Dedifferentiated amniotic fluid mesenchymal stem cell (primary cell): ENCODE results near the gene LIN7C.
A peak's percentile ranks its signal among the peaks of the same experiment; 100 is the strongest.
"Not testable (repeated sequence)": the region's sequence is repeated elsewhere in the genome, so short reads cannot be mapped to it uniquely, and the experiment has no call there.

Experiments
- DNase-seq: peaks from one replicate; pipeline ENCODE4 v3.0.0-alpha.2; 2016; ENCODE audit errors: extremely low spot score

The LIN7C gene

DNA sequence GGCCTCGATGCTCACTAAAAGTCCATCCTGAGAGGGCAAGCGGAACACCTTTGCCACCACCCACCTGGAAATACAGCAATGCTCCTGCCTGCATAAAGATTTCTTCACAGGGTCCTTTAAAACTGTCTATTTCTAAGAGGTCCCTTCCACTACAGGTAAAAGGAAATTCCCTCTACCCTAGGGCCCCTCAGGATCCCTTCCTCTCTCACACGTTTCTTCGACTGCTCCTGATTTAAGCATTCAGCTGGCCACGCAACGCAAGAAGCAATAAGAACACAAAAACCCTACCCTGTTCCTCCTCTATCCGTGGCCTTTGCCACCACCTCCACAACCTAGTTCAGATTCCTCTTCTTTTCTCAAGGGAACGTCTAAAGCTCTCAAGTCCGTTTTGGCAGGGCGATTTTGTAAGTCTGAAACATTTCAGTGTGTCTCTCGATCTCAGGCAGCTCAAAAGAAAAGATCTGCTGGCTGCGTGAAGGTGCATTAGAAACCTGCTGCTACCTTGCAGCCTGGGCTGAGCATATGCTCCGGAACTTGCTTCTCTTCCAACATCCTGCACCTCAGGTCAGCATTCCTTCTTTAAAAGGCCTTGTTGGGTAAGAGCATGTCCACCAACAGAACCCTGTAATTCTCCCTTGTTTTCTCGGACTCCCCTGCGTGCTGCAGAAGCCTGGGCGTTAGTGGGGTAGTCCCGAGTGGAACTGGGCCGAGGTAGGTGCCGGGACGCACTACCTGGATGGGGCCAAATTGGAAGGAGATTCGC is 35.6 kb downstream of the LIN7C start:
- no peak for DNase-seq

DNA sequence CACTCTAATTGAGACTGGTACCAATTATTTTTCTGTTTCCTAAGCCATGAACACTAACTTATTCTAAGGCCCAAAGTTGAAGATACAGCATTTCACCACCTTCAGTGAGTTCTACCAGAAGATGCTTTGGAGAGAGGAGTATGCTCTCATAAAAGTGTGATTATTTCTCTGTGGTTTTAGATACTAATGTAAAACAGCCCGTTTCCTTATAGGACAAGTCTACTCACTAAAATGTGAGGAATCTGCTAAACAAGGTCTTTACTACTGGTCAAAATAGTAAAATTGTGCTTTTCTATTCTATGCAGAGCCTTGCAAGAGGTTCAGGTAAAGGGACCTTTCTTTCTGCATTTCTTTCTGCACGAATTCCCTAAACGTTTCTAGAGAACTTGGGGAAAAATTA is 36.4 kb downstream of the LIN7C start:
- DNase-seq: no peak

DNA sequence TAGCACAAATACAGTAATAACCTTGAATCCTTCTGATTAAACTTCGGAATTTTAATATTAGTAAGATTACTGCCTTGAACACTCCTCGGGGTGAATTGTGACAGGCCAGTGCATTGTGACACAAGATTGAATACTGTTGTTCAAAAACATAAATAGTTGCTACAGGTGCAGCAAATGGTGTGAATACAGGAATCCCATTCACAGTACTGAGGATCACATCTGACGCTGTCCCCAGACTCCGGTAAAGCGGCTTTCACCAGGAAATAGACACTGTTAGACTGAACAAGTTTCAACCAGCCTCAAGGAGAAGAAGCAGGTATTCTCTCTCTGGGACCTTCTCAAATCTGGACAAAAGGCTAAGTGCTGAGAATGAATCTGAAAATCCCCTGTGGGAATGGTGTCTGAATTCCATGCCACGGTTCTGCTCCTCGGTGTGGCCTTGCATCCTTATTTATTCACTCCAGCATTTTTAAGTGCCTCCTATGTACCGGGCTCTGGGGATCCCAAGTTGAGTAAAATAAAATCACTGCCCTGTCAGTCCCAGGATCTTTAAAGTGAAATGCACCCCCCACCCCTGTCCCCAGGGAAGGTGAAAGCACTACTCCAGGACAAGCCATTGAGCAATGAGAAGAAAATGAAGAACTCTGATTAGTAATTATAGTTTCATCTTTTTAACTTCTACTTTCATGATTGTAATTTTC is 37.4 kb downstream of the LIN7C start:
- DNase-seq: no peak

DNA sequence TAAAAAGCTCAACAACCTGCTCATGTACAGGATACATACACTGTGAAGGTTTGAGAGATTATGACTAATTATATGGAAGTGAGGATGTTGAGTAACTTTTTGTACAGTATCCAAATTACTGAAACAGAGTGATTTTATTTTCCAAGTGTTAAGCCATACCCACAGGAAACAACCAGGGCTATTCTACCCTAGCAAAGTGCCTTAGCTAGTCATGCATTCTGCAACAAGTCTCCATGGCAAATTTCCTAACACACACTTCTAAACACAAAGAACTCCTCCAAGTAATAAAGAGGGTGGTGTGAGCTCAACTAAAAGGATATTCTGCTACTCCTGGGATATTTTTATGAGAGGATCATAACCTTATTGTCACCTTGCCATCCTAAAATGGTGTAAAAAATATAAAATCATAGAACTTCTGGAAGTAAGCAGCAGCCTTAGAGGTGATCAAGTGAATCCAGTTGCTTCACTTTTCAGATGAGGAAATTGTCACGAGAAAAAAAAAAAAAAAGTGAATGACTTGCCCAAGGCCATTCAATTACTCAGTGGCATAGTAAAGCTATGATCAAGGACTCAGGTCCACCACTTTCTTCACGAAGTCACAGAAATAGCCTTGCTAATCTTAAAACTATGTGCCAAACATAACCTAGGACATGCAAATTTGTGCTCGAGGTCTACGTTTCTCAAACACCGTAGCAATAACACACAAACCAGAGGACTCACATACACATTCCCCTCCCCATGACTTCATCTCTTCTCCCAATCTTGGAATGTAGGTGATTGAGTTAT is 38.2 kb downstream of the LIN7C start:
- peak; percentile 43 for DNase-seq

DNA sequence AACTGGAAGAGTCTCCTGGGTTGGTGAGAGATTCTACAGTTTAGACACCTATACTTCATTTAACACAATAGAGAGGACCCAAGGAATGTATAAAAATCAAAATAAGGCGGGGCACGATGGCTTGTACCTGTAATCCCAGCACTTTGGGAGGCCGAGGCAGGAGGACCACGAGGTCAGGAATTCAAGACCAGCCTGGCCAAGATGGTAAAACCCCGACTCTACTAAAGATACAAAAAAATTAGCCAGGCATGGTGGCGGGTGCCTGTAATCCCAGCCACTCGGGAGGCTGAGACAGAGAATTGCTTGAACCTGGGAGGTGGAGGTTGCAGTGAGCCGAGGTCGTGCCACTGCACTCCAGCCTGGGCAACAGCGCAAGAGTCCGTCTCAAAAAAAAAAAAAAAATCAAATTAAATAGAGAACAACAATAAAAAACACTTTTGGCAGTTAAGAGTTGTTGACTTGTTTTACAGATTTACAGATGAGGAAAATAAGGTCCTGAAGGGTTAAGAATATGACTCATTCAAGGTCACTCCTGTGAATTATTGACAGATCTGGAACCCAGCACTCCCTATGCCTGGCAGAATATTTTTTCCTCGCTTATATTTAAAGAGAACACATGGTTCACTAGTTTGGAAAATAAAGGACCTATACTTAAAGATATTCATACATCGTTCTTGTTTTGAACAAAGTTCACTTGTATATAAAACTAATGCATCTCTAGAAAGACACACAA is 39.2 kb downstream of the LIN7C start:
- no peak for DNase-seq

DNA sequence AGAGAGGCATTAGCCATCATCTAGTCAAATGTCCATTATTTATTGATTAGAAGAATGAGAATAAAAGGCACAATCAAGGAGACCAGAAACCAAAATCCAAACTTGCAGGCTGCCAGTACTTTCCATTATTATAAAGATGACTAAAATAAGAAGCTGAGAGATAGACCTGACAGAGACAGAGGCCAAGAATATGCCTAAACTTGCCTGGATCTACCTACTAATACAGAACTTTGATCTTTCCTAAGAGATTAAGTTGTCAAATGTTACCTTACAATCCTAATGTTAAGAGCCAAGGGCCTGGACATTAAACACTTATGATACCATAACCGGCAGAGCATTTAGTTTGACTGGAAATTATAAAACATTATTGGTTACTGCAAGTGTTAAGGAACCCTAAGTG is 40.2 kb downstream of the LIN7C start:
- no peak for DNase-seq

DNA sequence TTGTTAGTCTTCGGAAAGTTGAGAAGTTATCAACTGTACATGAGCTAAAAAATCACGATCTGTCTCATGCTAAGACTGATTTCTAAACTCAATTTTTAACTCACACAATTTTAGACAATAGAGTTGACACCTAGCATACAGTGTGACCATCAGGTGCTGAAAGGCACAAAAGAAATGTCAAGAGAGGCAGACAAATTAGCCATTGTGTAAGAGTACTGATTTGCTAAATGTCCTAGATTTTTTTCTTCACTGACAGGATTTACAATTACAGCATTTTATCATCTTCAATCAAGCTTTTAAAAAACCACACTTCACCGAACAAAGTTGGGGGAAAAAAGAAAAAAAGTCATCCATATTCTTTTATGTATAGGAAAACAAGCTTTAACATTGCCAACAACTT is 40.9 kb downstream of the LIN7C start:
- no peak for DNase-seq

DNA sequence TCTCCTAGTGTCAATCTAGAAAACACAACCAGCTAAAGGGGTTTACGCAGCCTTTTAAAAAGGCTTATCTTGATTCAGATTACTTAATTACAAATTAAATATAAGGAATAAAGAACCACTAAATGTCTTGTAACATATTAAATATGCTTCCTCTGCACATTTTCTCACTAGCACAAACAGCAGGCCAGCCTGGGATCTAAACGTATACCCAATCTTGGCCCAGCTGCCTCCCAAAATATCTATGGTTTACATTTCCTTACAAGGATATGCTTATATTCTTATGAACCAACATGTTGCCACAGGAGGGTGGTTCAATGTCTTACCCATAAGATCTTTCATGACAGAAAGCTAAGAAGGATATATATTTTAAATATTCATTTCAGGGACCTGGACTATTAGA is 41.7 kb downstream of the LIN7C start:
- DNase-seq: no peak

DNA sequence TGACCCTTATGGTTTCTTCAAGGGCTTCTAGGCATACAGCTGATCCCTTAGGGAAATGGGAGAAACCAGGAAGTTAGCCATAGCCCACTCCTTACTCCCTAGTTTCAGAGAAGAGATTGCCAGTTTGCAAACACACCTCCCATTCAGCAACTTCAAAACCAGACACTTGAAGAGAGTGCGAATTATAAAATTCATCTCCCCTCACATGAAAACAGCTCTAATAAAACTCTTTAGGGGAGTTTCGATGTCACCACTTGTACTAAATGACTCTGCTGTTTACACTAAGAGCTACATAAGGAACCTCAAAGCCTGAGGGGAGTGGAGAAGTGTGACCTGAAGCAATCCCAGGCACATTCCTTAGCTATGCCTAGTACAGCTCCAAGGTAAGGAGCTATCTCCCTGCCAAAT is 42.3 kb downstream of the LIN7C start:
- no peak for DNase-seq

DNA sequence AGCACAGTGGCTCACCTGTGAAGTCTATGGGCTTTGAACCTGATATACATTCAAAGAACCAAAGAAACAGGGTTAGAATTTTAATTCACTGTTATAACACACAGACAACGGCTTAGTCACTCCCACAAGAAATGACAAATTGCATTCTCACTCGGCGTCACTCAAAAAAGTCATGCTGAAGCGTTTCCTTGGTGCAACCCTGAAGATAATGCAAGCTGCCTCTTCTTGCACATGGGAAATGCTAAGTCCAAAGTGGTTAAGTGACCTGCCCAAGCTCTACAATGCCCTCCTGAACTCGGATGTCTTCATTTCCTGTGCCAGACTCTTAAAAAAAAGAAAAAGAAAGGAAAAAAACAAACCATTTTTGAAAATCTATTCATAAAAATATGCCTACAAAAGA is 44.0 kb downstream of the LIN7C start:
- DNase-seq: no peak

DNA sequence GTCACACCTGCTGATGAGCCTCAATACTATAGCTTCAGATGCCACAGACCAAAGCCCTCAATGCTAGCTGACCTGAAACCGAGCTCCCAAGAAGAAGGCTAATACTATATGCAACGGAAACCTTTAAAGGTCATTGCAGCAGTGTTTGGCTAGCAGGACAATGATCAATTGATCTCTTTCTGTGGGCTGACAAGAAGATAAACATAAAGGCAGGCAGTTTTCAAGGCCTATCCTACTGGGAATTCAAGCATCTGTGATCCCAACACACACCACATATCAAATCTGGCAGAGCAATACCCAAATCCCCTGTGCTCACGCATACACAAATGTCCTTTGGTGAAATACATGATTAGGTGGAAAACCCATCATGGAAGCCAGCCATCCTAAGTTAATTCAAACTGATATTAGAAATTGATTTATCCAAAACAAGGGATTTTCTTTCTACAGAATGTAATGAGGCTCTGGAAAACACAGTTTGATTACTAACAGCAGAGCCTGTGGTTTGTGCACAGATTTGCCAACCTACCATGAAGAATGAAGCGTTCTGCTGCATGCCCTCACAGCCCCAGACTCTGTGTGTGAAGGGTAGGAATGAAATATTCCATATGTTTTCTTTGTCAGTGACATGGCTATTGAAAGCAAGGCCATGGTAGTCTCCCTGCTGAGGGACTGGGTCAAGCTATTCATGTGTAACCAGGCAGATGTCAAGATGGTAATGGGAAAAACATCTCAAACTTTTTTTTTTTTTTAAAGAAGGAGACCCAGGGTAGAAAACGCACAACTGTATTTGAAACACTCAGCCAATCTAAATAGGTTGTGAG is 46.2 kb downstream of the LIN7C start:
- DNase-seq: no peak

DNA sequence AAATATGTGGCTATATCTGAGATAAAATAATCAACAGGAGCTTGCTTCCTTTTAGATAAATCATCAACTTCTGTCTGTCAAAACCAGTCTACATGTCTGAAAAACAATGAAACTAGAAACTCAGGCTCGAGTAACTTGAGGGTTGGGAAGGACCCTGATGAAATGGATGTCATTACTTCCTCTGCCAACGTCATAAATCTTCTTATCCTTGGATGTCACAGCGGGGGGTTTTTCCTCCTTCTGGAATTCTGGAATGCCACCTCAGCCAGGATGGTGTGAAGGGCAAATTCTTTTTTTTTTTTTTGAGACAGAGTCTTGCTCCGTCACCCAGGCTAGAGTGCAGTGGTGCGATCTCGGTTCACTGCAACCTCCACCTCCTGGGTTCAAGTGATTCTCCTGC is 47.4 kb downstream of the LIN7C start:
- DNase-seq: no peak

DNA sequence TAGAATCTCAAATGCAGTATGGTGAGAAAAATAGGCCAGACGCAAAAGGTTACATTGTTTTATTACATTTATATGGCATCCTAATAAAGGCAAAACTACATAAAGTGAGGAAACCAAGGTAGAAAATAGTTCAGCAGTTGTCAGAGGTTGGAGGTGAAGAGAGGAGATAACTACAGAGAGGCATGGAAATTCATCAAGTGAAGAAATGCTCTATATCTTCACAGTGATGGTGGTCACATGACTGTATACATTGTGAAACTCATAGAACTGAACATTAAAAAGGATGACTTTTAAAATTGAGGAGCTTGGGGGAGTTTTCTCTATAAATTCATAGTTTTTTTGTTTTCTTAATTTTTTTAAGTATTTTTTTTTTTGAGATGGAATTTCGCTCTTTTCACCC is 48.4 kb downstream of the LIN7C start:
- DNase-seq: no peak

DNA sequence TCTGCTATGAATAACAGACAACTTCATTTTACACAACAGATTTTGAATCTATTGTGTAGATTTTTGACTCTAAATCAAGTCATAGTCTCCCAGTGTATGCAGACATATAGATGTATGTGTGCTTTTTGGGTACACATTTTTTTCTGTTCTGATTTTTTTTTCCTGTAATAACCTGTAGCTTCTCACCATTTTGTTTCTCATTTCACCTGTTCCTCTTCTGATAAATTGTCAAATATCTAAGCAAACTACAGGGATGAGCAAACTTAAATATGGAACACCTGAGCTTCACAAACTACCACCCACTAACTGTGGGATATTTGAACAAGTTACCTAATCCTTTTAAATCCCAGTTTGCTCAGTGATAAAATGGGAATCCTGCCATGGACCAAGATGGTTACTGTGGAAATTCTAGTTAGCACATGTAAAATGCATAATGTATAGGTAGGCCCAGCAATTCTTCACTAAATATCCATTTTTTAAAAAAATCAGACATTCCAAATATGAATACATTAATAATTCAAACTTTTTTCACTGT is 49.7 kb downstream of the LIN7C start:
- DNase-seq: no peak

DNA sequence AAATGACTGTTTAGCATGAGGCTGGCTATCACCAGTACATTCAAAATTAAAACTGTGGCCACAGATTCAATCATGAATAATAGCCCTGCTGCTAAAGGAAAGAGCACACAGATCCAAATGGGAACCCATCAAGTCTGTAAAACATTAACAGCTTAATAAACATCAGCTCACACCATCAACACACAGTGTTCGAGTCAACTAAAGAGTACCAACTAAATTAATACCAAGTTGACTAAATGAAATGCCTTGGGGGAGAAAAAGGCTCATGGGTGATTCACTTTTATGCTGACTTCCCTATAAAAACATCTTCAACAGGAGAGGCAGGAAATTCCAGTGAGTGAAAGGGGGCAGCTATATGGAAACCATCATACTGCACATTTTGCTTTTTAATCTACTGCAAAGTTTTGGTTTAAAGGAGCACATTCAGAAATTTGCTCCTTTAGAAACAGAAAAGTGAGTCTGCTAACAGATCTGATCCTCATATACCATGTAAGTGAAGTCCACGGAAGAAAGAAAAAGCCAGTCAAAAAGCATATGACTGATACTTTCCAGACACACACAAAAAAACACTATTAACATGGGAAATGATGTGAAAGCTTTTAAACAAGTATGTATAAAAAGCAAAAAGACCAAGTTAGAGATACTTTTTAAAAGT is 50.3 kb downstream of the LIN7C start:
- DNase-seq: no peak

DNA sequence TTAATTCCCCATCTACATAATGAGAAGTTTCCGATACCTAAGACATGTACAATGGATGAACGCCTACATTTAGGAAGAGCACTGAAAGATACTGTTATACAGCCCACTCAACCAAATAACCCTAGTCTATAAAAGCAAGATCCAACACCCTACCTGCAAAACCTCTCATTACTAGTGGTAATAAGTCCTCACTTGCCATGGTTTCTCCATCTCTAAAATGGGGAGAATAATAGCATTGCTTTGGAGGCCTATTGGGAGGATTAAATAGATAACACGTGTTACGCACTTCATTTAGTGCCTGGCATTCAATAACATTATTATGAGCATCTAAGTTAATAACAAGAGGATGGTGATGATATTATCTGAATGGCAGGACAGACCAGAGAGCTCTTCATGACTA is 50.9 kb downstream of the LIN7C start:
- DNase-seq: no peak

DNA sequence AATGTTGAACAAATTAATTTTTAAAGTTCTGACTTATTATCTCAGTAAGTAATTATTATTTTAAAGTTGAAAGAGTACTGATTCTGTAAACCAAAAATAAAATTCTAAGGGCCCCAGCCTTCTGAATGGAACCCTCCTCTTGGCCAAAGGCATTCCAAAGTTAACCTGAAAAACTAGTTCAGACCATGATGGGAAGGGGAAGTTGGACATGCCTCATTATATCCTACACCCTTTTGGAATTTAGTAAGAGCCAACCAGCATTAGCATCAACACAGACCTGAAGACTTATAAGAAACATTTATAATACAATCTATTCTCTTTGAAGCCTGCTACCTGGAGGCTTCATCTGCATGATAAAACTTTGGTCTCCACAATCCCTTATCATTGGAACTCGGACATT is 52.9 kb downstream of the LIN7C start:
- DNase-seq: no peak

DNA sequence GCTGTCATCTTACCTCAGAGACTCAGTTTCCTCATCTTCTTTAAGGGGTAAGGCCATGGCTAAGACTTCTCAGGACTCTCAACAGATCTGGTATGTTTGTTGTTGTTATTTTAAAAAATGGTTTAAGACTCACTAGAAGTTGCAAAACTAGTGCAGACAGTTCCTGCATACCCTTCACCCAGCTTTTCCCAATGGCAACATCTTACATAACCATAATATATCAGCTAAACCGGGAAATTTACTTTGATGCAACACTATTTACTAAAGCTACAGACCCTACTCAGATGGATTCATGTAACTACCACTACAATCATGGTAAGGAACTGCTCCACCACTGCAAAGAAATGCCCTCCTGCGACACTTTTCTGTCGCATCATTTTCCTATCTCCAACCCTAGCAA is 54.4 kb downstream of the LIN7C start:
- no peak for DNase-seq

DNA sequence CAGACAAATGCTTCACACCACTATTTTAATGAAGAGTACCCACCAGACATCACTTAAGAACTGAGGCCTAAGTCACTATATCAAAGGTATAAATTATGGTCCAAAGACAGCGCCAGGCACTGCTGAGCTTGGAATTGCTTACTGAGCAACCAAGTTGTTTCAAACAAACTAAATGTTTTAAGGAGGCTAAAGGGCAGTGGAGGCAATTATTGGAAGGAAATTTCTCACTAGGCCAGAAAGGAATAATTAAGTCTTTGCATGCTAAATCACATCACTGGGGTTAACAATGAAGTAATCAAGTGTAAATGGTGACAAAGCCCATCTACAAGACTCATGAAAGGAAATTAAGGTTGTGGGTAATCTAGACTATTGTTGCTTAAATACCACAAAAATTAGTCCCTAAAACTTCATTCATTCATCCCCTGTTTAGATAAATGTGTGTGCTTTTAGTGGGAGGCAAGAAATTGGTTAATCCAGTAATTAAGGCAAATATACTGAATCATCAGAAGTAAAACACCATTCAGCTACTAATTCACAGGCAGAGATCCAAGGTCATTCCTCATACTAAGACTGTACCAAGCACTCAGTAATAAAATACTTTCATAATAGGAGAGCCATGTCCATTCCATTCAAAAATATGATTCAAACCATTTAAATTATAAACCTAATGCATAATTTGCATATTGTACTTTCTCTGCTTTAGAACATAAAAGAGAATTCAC is 55.2 kb downstream of the LIN7C start:
- DNase-seq: no peak

DNA sequence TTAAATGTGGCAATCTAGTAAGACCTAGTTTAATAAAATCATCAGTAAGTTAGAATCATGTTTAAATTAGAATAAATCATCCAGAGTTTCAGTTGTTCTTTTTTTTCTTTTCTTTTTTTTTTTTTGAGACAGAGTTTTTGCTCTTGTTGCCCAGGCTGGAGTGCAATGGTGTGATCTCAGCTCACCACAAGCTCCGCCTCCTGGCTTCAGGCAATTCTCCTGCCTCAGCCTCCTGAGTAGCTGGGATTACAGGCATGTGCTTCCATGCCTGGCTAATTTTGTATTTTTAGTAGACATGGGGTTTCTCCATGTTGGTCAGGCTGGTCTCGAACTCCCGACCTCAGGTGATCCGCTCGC is 58.4 kb downstream of the LIN7C start:
- DNase-seq: not testable (repeated sequence)
